ENCODE measurements around the gene DGKI.

Gene DGKI

GRCh38 chr7:137755427-137755826 lies 91.3 kb downstream of the DGKI start:
- DNase-seq (ENCODE audit: low read depth, low spot score), result no peak
- H3K4me3 ChIP-seq (ENCODE audit: low read length), result no peak overlapping the region

- no peak for DNase-seq (ENCODE audit: low read depth, low spot score)
Measured at GRCh38 chr7:137753948-137754851, 92.6 kb downstream of the DGKI start.

GRCh38 chr7:137753575-137753947 lies 93.2 kb downstream of the DGKI start:
- DNase-seq (ENCODE audit: low read depth, low spot score), result no peak
- H3K4me3 ChIP-seq (ENCODE audit: low read length), result no peak overlapping the region

More at GRCh38 chr7:137753948-137754851, 92.6 kb downstream of the DGKI start:
- H3K4me3 ChIP-seq (ENCODE audit: low read length), result no peak overlapping the region

- H3K4me3 ChIP-seq (ENCODE audit: low read length), result no peak overlapping the region
- no peak for DNase-seq (ENCODE audit: low read depth, low spot score)
Measured at GRCh38 chr7:137753067-137753466, 93.7 kb downstream of the DGKI start.

GRCh38 chr7:137751361-137752009 lies 95.3 kb downstream of the DGKI start:
- DNase-seq (ENCODE audit: low read depth, low spot score), result no peak
- no peak overlapping the region for H3K4me3 ChIP-seq (ENCODE audit: low read length)

GRCh38 chr7:137747359-137748031 lies 99.3 kb downstream of the DGKI start:
- no peak overlapping the region for H3K4me3 ChIP-seq (ENCODE audit: low read length)
- DNase-seq (ENCODE audit: low read depth, low spot score), result no peak

- DNase-seq (ENCODE audit: low read depth, low spot score), result no peak
- no peak overlapping the region for H3K4me3 ChIP-seq (ENCODE audit: low read length)
Measured at GRCh38 chr7:137743021-137743420, 103.8 kb downstream of the DGKI start.

GRCh38 chr7:137742051-137742450 lies 104.7 kb downstream of the DGKI start:
- no peak for DNase-seq (ENCODE audit: low read depth, low spot score)
- no peak overlapping the region for H3K4me3 ChIP-seq (ENCODE audit: low read length)

GRCh38 chr7:137741443-137741842 lies 105.3 kb downstream of the DGKI start:
- H3K4me3 ChIP-seq (ENCODE audit: low read length), result no peak overlapping the region
- DNase-seq (ENCODE audit: low read depth, low spot score), result no peak

- no peak for DNase-seq (ENCODE audit: low read depth, low spot score)
- H3K4me3 ChIP-seq (ENCODE audit: low read length), result no peak overlapping the region
Measured at GRCh38 chr7:137734221-137734620, 112.6 kb downstream of the DGKI start.

- DNase-seq (ENCODE audit: low read depth, low spot score), result no peak
- H3K4me3 ChIP-seq (ENCODE audit: low read length), result no peak overlapping the region
Measured at GRCh38 chr7:137732168-137732567, 114.6 kb downstream of the DGKI start.

- no peak overlapping the region for H3K4me3 ChIP-seq (ENCODE audit: low read length)
- DNase-seq (ENCODE audit: low read depth, low spot score), result no peak
Measured at GRCh38 chr7:137731436-137731835, 115.3 kb downstream of the DGKI start.

GRCh38 chr7:137728426-137728825 lies 118.3 kb downstream of the DGKI start:
- H3K4me3 ChIP-seq (ENCODE audit: low read length), result no peak overlapping the region
- DNase-seq (ENCODE audit: low read depth, low spot score), result no peak

GRCh38 chr7:137727413-137727812 lies 119.4 kb downstream of the DGKI start:
- no peak overlapping the region for H3K4me3 ChIP-seq (ENCODE audit: low read length)
- DNase-seq (ENCODE audit: low read depth, low spot score), result no peak

- no peak overlapping the region for H3K4me3 ChIP-seq (ENCODE audit: low read length)
- no peak for DNase-seq (ENCODE audit: low read depth, low spot score)
Measured at GRCh38 chr7:137718355-137718754, 128.4 kb downstream of the DGKI start.

GRCh38 chr7:137717811-137718271 lies 128.9 kb downstream of the DGKI start:
- no peak overlapping the region for H3K4me3 ChIP-seq (ENCODE audit: low read length)
- DNase-seq (ENCODE audit: low read depth, low spot score), result no peak

- no peak for DNase-seq (ENCODE audit: low read depth, low spot score)
- H3K4me3 ChIP-seq (ENCODE audit: low read length), result no peak overlapping the region
Measured at GRCh38 chr7:137717045-137717444, 129.7 kb downstream of the DGKI start.

- DNase-seq (ENCODE audit: low read depth, low spot score), result no peak
- no peak overlapping the region for H3K4me3 ChIP-seq (ENCODE audit: low read length)
Measured at GRCh38 chr7:137716061-137716460, 130.7 kb downstream of the DGKI start.

GRCh38 chr7:137715533-137715932 lies 131.2 kb downstream of the DGKI start:
- DNase-seq (ENCODE audit: low read depth, low spot score), result no peak
- H3K4me3 ChIP-seq (ENCODE audit: low read length), result no peak overlapping the region

- H3K4me3 ChIP-seq (ENCODE audit: low read length), result no peak overlapping the region
- no peak for DNase-seq (ENCODE audit: low read depth, low spot score)
Measured at GRCh38 chr7:137715121-137715520, 131.7 kb downstream of the DGKI start.

All from Jurkat, Clone E6-1 (cell line).